HG02763 (cell line): ENCODE data around the gene ACSM3.
"Not testable (repeated sequence)": the region's sequence is repeated elsewhere in the genome, so short reads cannot be mapped to it uniquely, and the experiment has no call there.

Experiments used
- ATAC-seq: cut with Tn5 transposase; IDR thresholded peaks from one replicate; pipeline ENCODE4 v1.9.1; 2021; ENCODE audit warnings: mild to moderate bottlenecking, moderate library complexity; ENCODE audit not compliant: unreplicated experiment

ACSM3 gene

GRCh38 chr16:20755799-20756198 is 8.0 kb upstream of the ACSM3 start:
- not testable (repeated sequence) for ATAC-seq

DNA sequence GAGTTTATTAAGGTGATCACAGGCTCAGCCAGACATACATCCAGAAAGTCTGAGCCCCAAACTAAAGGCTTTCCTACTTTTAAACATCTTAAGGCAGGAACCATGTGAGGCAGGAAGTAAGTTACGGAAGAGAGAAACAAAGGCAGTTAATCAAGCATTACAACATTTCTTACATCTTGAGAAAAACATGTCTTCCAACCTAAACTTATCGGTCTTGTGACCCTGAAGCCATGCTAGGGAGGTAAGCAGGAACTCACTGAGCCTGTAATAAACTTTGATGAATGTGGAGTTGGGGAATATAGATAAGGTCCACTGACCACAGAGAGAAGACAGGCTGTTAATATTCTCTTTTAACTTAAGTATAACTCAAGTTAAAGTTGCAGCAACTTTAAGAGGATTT is 3.5 kb upstream of the ACSM3 start:
- no peak for ATAC-seq

DNA sequence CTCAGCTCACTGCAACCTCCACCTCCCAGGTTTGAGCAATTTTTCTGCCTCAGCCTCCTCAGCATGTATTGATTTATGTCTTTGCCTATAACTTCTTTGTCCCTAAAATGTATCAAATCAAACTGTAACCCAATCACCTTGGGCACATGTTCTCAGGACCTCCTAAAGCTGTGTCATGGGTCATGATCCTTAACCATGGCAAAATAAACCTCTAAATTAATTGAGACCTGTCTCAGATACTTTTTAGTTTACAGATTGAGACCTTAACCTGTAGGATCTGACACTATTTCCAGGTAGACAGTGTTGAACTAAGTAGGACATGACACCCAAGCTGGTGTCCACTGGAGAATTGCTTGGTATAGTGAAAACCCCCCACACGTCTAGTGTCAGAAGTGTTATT is 2.6 kb upstream of the ACSM3 start:
- ATAC-seq = no peak

GRCh38 chr16:20762404-20763123 is 1.2 kb upstream of the ACSM3 start:
- no peak for ATAC-seq

- not testable (repeated sequence) for ATAC-seq
Observed at GRCh38 chr16:20764448-20764847, 634 bp downstream of the ACSM3 start.

GRCh38 chr16:20765732-20766131 is 1.9 kb downstream of the ACSM3 start:
- ATAC-seq = no peak

DNA sequence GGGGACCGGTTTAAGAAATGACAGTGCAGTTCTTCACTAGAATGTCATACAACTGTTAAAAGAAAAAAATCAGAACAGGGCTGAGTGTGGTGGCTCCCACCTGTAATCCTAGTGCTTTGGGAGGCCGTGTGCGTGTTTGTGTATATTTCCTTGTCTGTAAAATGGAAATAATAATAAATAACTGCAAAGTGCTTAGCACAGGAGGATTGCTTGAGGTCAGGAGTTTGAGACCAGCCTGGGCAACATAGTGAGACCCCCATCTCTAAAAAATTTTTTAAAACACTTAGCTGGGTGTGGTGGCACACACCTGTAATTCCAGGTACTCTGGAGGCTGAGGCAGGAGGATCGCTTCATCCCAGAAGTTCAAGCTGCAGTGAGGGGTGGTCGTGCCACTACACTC is 2.5 kb downstream of the ACSM3 start:
- no peak for ATAC-seq

- ATAC-seq = no peak
Observed at GRCh38 chr16:20767577-20767976, 3.8 kb downstream of the ACSM3 start.

GRCh38 chr16:20768121-20768520 is 4.3 kb downstream of the ACSM3 start:
- no peak for ATAC-seq

- no peak for ATAC-seq
Observed at GRCh38 chr16:20768818-20769217, 5.0 kb downstream of the ACSM3 start.

DNA sequence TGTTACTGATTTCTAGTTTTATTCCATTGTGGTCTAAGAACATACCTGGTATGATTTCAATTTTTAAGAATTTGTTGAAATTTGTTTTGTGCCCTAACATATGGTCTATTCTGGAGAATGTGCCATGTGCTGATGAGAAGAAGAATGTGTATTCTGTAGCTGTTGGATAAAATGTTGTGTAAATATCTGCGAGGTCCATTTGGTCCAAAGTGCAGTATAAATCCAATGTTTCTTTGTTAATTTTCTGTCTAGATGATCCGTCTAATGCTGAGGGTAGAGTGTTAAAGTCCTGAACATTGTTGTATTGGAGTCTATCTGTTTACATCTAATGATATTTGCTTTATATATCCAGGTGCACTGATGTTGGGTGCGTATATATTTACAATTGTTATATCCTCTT is 9.9 kb downstream of the ACSM3 start:
- ATAC-seq = no peak

DNA sequence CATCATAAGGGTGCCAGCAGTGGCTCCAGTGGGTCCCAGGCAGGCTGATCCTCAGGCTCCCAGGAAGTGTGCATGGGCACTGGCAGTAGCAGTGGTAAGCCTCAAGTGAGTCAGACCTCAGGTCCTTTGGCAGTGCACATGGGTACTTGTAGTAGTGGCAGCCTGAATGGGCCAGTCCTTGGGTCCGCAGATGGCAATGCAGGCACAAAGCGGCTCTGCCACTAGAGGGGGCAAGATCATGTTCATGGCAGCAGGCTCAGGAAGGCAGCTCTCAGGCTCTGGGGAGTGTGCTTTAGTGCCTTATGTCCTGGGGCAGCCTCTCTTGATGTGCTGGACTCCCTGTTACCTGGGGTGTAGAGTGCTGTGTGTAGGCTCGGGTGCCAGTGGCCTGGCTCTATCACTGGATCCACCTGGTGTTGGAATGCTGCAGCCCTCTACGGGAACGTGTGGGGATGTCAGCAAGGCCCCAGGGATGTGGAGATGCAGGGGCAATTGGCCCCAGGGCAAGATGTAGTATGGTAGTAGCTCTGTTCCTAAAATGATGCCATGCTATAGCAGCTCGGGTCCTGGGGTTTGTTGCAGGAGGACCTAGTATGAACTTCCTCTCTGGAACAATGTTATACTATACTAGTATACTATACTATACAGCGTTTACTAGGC is 11.0 kb downstream of the ACSM3 start:
- ATAC-seq = no peak

DNA sequence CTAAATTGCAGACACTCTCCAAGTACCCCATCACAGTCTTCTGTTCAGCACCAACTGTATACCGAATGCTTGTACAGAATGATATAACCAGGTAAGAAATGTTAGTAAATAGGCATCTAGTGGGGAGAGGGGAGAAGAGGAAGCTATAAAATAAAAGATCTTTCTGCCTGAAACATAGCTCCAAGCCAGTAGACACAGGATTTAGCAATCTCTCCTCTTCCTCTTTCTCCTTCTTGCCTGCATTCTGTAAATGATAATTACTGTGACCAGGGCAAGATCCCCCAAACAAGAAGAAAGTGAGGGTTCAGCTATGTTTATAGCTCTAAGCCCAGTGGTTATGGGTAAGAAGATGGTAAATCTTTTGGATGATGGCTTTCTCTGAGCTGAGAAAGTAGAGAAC is 17.9 kb downstream of the ACSM3 start:
- no peak for ATAC-seq

GRCh38 chr16:20782470-20782869 is 18.7 kb downstream of the ACSM3 start:
- no peak for ATAC-seq

GRCh38 chr16:20784204-20784603 is 20.4 kb downstream of the ACSM3 start:
- no peak for ATAC-seq

DNA sequence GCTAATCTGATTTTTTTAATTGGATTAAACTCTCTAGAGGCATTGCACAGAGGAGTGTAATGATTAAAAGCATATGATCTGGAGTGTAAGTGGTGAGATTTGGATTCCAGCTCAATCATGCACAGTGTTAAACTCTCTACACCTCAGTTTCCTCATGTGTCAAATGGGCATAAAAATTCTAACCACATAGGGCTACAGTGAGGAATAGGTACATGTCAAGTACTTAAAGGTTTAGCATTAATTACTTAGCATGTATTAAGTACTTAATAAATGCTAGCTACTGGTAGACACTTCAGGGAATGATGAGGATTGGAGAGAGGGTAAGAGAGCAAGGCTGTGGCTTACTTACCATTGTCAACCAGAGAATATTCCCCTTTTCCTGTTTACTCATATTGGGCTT is 25.3 kb downstream of the ACSM3 start:
- ATAC-seq = no peak

DNA sequence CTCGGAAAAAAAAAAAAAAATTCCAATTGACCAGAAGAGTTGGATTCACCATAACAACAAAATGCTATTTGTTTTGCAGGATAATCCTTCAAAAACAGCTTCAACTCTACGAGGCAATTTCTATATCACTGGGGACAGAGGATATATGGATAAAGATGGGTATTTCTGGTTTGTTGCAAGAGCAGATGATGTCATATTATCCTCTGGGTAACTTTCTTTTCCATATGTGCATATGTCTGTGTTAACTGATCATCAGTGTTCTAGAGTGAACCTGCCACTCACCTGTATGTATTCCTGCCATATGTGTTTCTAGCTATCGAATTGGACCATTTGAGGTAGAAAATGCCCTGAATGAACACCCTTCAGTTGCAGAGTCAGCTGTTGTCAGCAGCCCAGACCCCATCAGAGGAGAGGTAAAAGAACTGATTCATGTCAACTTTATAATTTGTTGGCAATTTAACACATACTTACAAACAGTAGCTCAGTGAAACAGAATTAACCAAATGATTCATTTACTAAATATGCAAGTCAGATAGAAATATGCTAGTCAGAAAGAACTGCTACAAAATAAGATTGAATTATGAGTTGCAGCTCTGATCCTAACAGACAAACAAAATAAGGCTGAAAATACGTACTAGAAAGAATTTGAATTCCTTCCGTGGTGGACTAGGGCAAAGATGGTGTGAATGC is 28.3 kb downstream of the ACSM3 start:
- no peak for ATAC-seq

- no peak for ATAC-seq
Observed at GRCh38 chr16:20798364-20798763, 34.5 kb downstream of the ACSM3 start.

- ATAC-seq = no peak
Observed at GRCh38 chr16:20799599-20799998, 35.8 kb downstream of the ACSM3 start.

GRCh38 chr16:20801278-20801677 is 37.5 kb downstream of the ACSM3 start:
- no peak for ATAC-seq

GRCh38 chr16:20803192-20803560 is 39.4 kb downstream of the ACSM3 start:
- no peak for ATAC-seq

- ATAC-seq = no peak
Observed at GRCh38 chr16:20803561-20804214, 39.9 kb downstream of the ACSM3 start.
